Stimulated activated CD4-positive, alpha-beta T cell treated with anti-CD3 and anti-CD28 coated beads, Interleukin-1b, Interleukin-23, amount 100 ng/mL, for 24 hours (primary cell): ENCODE measurements around the gene TNNT2.

ENCODE experiments used
- DNase-seq, 4 experiments: peaks; one replicate each; pipeline ENCODE4 v3.0.0-alpha.2; 2020; ENCODE audit warnings: low read depth in 4 of 4, low spot score in 1 of 4

TNNT2 gene

DNA sequence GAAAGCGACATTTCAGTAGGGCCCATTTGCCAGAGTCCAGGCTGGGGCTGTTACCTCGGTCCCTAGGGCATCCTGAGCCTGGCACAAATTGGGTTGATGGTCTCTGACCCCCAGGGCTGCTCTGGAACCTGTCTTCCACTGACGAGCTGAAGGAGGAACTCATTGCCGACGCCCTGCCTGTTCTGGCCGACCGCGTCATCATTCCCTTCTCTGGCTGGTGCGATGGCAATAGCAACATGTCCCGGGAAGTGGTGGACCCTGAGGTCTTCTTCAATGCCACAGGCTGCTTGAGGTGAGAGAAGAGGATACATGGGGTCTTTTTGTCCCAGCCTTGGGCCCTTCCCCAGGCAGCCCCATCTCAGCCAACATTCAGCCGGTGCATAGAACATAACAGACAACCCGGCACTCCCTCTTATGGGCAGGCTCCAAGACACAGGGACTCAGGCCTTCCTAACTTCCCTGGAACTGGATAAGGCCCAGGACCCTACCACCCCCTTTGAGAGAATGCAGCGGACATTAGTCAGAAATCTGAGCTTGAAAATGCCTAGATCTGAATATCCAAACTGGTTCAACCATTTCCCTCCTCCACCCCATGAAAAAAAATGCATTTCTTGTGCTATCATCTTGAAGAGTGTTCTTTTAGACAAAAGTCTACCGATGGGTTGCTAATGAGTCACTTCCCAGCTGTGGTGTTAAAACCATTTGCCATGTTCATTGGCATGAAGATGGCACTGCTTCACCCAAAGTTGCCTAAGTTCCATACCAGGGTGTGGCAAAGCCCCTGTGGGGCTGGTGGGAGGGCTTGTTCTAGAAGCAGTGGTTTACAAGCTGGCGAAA lies 58.8 kb downstream of the TNNT2 start:
- no peak for DNase-seq

DNA sequence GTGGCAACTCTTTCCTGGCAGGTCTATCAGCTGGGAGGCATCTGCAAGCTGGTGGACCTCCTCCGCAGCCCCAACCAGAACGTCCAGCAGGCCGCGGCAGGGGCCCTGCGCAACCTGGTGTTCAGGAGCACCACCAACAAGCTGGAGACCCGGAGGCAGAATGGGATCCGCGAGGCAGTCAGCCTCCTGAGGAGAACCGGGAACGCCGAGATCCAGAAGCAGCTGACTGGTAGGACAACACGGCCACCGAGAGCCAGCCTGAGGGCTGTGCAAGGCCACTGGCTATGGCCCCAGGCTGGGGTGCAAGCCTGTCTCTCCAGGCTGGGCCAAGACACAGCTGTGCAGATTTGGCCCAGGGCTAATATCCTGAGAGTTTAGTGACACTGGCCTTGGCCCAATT lies 59.9 kb downstream of the TNNT2 start:
- DNase-seq = no peak

DNA sequence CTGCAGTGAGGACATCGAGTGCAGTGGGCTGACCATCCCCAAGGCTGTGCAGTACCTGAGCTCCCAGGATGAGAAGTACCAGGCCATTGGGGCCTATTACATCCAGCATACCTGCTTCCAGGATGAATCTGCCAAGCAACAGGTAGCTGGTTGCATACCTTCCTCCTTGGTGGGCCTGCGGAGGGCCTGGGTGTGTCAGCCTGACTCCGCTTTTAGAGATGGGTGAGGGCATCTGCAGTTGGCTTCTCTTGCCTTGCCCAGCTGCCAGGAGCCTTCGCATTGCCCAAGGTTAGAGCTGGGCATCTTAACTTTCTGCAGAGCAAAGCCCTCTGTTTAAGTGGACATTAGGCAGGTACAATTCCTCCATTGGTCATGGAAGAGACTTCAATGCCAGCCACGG lies 60.9 kb downstream of the TNNT2 start:
- no peak for DNase-seq

DNA sequence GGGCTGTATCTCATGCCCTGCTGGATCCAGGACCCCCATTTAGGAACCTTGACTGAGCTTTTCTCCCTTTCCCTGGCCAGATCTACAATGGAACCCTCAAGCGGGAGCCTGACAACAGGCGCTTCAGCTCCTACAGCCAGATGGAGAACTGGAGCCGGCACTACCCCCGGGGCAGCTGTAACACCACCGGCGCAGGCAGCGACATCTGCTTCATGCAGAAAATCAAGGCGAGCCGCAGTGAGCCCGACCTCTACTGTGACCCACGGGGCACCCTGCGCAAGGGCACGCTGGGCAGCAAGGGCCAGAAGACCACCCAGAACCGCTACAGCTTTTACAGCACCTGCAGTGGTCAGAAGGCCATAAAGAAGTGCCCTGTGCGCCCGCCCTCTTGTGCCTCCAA lies 64.4 kb downstream of the TNNT2 start:
- no peak for DNase-seq

DNA sequence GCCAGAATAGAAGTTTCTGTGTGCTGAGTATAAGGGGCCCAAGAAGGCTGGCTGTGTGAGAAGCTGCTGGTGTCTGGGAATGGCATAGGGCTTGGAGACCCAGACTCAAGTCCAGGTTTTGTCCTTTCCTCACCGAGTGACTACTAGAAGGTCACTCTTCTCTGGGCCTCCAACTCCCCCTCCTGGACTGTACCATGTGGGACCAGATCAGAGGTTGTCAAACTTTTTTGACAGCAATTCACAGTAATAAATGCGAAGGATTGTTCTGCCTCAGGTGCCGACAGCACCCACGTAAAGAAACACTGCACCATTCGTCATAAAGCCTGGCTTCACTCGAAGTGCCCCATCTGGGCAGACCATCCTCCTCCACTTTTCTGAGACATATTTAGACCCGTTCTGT lies 65.2 kb downstream of the TNNT2 start:
- no peak for DNase-seq

DNA sequence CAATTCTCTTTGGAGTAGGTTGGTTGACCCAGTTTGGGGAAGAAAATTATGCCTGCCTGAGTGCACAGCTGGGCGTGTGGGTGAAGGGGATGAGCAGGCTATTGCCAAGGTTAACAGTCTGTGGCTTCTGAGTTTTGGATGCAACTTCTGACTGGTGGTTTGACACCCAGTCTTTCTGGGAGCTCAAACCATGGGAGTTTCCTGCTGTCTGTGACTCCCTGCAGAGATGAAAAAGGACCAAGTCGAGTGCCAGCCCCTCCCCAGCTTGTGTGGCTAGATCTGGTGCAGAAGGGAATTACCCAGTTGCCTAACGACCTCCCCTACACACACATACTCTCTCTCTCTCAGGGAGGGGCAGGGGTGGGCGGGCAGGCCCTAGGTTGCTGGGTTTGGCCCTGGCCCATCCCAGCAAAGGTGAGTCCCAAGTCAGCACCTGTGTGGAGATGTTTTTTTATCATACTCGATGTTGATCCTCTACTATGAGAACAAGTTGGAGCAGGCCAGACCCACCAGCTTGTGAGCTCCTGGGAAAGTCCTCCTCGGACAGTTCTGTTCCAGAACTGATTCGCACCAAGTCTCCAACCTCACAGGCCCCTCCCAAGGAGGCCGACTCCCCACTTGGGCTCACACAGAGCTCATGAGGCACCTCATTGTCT lies 66.0 kb downstream of the TNNT2 start:
- DNase-seq = no peak

DNA sequence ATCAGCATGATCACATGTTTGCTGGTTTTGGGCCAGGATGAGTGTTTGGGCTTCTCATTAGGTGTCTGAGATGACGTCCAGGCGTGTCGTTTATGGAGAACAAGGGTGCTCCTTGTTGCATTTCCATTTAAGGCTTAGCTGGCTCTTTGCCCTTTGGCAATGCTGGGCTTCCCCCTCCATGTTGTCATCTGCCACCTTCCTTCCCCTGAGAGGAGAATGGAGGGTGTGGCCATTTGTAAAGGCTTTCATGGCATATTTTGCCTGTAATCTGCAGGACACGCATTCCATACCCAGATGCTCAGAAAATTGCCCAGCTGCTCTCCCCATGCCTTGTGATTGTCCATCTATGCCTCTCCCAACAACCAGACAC lies 66.5 kb downstream of the TNNT2 start:
- DNase-seq = no peak

DNA sequence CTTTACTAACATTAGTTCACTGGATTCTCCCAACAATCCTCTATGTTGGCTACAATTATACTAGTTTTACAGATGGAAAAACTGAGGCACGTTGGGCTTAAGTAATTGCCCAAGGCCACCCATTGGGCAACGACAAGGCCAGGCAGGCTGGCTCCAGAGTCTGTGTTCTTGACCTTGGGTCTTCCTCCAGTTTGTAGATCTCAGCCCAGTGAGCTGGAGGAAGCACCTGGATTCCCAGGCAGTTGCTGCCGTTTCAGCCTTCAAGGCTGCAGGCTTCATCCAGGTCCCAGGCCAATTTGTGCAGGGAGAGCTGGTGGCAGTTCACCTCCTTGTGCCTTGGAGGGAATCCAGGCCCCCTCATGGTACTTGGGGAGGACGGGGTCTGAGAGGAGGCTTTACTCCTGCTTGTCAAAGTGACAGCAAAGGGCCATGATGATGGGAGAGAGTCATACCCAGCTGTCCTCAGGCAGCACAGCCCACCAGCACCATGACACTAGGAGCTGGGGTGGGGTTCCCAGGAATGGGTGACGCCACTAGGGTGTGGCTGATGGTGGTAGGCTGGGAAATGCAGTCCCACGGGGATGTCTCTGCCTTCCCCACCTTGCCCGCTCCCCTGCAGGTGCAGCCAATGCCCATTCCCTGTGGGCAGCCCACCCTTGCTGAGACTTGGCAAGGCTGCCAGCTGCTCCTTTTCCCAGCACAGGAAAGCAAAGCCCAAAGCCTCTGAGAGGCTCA lies 67.1 kb downstream of the TNNT2 start:
- DNase-seq = no peak

DNA sequence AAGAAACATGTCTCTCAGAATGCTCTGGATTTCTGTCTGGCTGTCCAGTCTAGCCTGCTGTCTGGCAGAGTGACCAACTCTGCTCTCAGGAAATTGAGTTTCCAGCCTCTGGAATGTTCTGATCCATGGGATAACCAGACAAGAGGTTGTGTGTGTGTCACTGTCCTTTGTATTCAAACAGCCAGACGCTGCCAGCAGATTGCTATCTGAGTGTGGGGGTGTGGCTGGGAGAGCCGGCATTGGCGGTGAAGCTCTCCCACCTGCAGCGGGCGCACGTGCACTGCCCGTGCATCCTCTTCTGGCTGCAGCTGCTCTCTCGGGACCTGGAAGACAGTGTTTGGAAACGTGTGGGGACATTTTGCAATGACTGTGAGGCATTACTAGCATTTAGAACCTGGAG lies 68.1 kb downstream of the TNNT2 start:
- DNase-seq = peak in 1 of 4 experiments; percentile 5
